A549 (cell line): ENCODE data around the gene SPRR2A. TPM values are rescaled to one million over a fixed set of nuclear protein-coding genes. Genes with fewer than 3 reads are reported as not detected.

Source experiments
- ATAC-seq, 2 experiments: fragments of 200-7000 bp in 1 of 2; fragments of >200 bp in 1 of 2; cut with Nextera tagmentation in 1 of 2; cut with Tn5 transposase in 1 of 2; 3 replicates each; pipeline versions ENCODE4 v1.8.0 to v1.9.1; 2018 to 2020; ENCODE audit warnings: mild to moderate bottlenecking in 1 of 2, moderate library complexity in 1 of 2
- CTCF ChIA-PET: fragments of 300-600 bp; sonication (Branson Sonifier 250); formaldehyde crosslinking; extraction: SDS; loops from one replicate; lab custom pipeline; 2021; ENCODE audit warnings: antibody characterized with exemption, inconsistent platforms; lab: Yijun Ruan, JAX
- POLR2A ChIA-PET: fragments of 350-600 bp; formaldehyde crosslinking; extraction: SDS; loops from one replicate; lab custom pipeline; 2021; ENCODE audit warnings: antibody characterized with exemption, inconsistent platforms; lab: Yijun Ruan, JAX
- DNase-seq, 2 experiments: peaks; one replicate each; pipeline versions ENCODE4 v3.0.0 to v3.0.0-alpha.2; 2011 to 2016; ENCODE audit warnings: low read depth in 1 of 2, low spot score in 1 of 2
- FAIRE-seq: peaks from 2 replicates; lab custom pipeline; 2011; peaks lifted over from hg19 to GRCh38; lab: Jason Lieb, UNC
- H3K27ac ChIP-seq, 2 experiments: fragments of >200 bp; sonication (Bioruptor Twin); formaldehyde crosslinking; 3 replicates each; pipeline ENCODE4 v1.5.1; 2016 to 2017
- H3K4me1 ChIP-seq: fragments of >200 bp; sonication (Bioruptor Twin); formaldehyde crosslinking; 3 replicates; pipeline ENCODE4 v1.6.1; 2016
- H3K4me2 ChIP-seq: fragments of >200 bp; sonication (Bioruptor Twin); formaldehyde crosslinking; 3 replicates; pipeline ENCODE4 v1.6.1; 2016
- H3K4me3 ChIP-seq: fragments of >200 bp; sonication (Bioruptor Twin); formaldehyde crosslinking; 3 replicates; pipeline ENCODE4 v1.5.1; 2016
- H3K9me3 ChIP-seq: fragments of >200 bp; sonication (Bioruptor Twin); formaldehyde crosslinking; 3 replicates; pipeline ENCODE4 v1.6.1; 2016
- BHLHE40 ChIP-seq: IDR thresholded peaks from 2 replicates; pipeline ENCODE4 v1.6.1; 2012; ENCODE audit warnings: low read depth, low read length, inconsistent platforms
- CBX2 ChIP-seq: fragments of 200-600 bp; sonication (generic); IDR thresholded peaks from 2 replicates; pipeline ENCODE4 v1.6.1; 2016; ENCODE audit warnings: low read depth, mild to moderate bottlenecking, borderline replicate concordance
- CHD4 ChIP-seq: fragments of 200-600 bp; sonication (generic); IDR thresholded peaks from 2 replicates; pipeline ENCODE4 v1.6.1; 2016; ENCODE audit warnings: antibody characterized with exemption, mild to moderate bottlenecking, borderline replicate concordance
- EHF ChIP-seq: fragments of 250-450 bp; sonication (Bioruptor Pico); IDR thresholded peaks from 2 replicates; pipeline ENCODE4 v1.5.0; 2020; ENCODE audit warnings: mild to moderate bottlenecking
- EHMT2 ChIP-seq: fragments of 200-600 bp; sonication (generic); IDR thresholded peaks from 2 replicates; pipeline ENCODE4 v1.6.1; 2016; ENCODE audit warnings: antibody characterized with exemption, low read depth, mild to moderate bottlenecking, moderate library complexity
- FOSL2 ChIP-seq, 2 experiments: fragments of 450-650 bp in 1 of 2; fragments of >200 bp in 1 of 2; sonication (Bioruptor Twin) in 1 of 2; formaldehyde crosslinking; IDR thresholded peaks; 2 replicates each; pipeline versions ENCODE4 v1.5.0 to v1.6.1; 2016 to 2020; ENCODE audit warnings: mild to moderate bottlenecking in 1 of 2, moderate library complexity in 1 of 2
- FOXS1 ChIP-seq: fragments of 250-450 bp; sonication (Bioruptor Pico); IDR thresholded peaks from 2 replicates; pipeline ENCODE4 v1.5.0; 2020; ENCODE audit warnings: mild to moderate bottlenecking, moderate library complexity
- HEYL ChIP-seq: fragments of 250-450 bp; sonication (Bioruptor Pico); IDR thresholded peaks from 2 replicates; pipeline ENCODE4 v1.8.0; 2021; ENCODE audit warnings: mild to moderate bottlenecking, moderate library complexity
- HOXA7 ChIP-seq: fragments of 250-450 bp; sonication (Bioruptor Pico); IDR thresholded peaks from 2 replicates; pipeline ENCODE4 v1.5.0; 2020; ENCODE audit warnings: mild to moderate bottlenecking, moderate library complexity
- HOXB5 ChIP-seq: fragments of 250-450 bp; sonication (Bioruptor Pico); IDR thresholded peaks from 2 replicates; pipeline ENCODE4 v1.5.0; 2020; ENCODE audit warnings: mild to moderate bottlenecking, moderate library complexity
- KDM5A ChIP-seq: fragments of 200-600 bp; sonication (generic); IDR thresholded peaks from 2 replicates; pipeline ENCODE4 v1.6.1; 2016; ENCODE audit warnings: antibody characterized with exemption, mild to moderate bottlenecking
- NR3C1 ChIP-seq: fragments of >200 bp; sonication (Bioruptor Twin); formaldehyde crosslinking; IDR thresholded peaks from 3 replicates; pipeline ENCODE4 v1.6.1; 2017
- SMC3 ChIP-seq: fragments of >200 bp; sonication (Bioruptor Twin); formaldehyde crosslinking; IDR thresholded peaks from 3 replicates; pipeline ENCODE4 v1.6.1; 2018; ENCODE audit warnings: inconsistent platforms
- SREBF2 ChIP-seq: fragments of 450-650 bp; IDR thresholded peaks from 2 replicates; pipeline ENCODE4 v1.6.1; 2014; ENCODE audit warnings: mild to moderate bottlenecking, moderate library complexity
- ZC3H11A ChIP-seq: fragments of 450-650 bp; IDR thresholded peaks from 2 replicates; pipeline ENCODE4 v1.6.1; 2014; ENCODE audit warnings: antibody characterized with exemption, mild to moderate bottlenecking
- ZNF302 ChIP-seq: fragments of 250-450 bp; sonication (Bioruptor Pico); IDR thresholded peaks from 2 replicates; pipeline ENCODE4 v1.9.0; 2021; ENCODE audit warnings: inconsistent platforms, mild to moderate bottlenecking, moderate library complexity
- ZSCAN20 ChIP-seq: fragments of 250-450 bp; sonication (Bioruptor Pico); IDR thresholded peaks from 2 replicates; pipeline ENCODE4 v1.8.0; 2022; ENCODE audit warnings: mild to moderate bottlenecking, moderate library complexity
- WGBS: methylation state at CpG from one replicate; pipeline ENCODE4 v1.1.6; 2017; ENCODE audit errors: missing lambda C conversion rate; 5-methylcytosine and 5-hydroxymethylcytosine counted together
- polyA plus RNA-seq, 4 experiments: library from polyadenylated mRNA; depleted of rRNA in 3 of 4; stranded (reverse); fragments of >200 nt; fragmentation: RNase III in 1 of 4; extraction: RNeasy Plus Mini Kit Qiagen cat#74134 plus additional on column Dnase treatment in 1 of 4; gene quantifications; 2 replicates in 3 of 4; 3 replicates in 1 of 4; pipeline ENCODE4 v1.2.3, GENCODE V29; 2011 to 2017
- TF ChIP-seq, protein P1 (sequence below): fragments of >200 bp; sonication (Bioruptor Twin); formaldehyde crosslinking; IDR thresholded peaks from 2 replicates; pipeline ENCODE4 v1.6.1; 2016
- TF ChIP-seq, protein P2 (sequence below): fragments of 450-650 bp; IDR thresholded peaks from 2 replicates; pipeline ENCODE4 v1.6.1; 2014; ENCODE audit warnings: antibody characterized with exemption
- TF ChIP-seq, protein P3 (sequence below): fragments of >200 bp; sonication (Bioruptor Twin); formaldehyde crosslinking; IDR thresholded peaks from 3 replicates; pipeline ENCODE4 v1.6.1; 2016
- TF ChIP-seq, protein P4 (sequence below): fragments of 200-600 bp; sonication (generic); IDR thresholded peaks from 2 replicates; pipeline ENCODE4 v1.6.1; 2016; ENCODE audit warnings: antibody characterized with exemption, mild to moderate bottlenecking, moderate library complexity
- TF ChIP-seq, protein P5 (sequence below): fragments of >200 bp; sonication (Bioruptor Twin); formaldehyde crosslinking; IDR thresholded peaks from 3 replicates; pipeline ENCODE4 v1.5.1; 2016
- TF ChIP-seq, protein P6 (sequence below): fragments of 250-450 bp; sonication (Bioruptor Pico); IDR thresholded peaks from 2 replicates; pipeline ENCODE4 v1.5.0; 2020; ENCODE audit warnings: low read depth, mild to moderate bottlenecking, moderate library complexity
- TF ChIP-seq, protein P7 (sequence below): IDR thresholded peaks from 2 replicates; pipeline ENCODE4 v1.6.1; 2012
- TF ChIP-seq, protein P8 (sequence below): fragments of 150-350 bp; IDR thresholded peaks from 2 replicates; pipeline ENCODE4 v1.6.1; 2014; ENCODE audit warnings: low read depth, mild to moderate bottlenecking, low read length

SPRR2A gene
- polyA plus RNA-seq, 2 of the 4 experiments (the other 2 are of a cell fraction) = not detected

DNA sequence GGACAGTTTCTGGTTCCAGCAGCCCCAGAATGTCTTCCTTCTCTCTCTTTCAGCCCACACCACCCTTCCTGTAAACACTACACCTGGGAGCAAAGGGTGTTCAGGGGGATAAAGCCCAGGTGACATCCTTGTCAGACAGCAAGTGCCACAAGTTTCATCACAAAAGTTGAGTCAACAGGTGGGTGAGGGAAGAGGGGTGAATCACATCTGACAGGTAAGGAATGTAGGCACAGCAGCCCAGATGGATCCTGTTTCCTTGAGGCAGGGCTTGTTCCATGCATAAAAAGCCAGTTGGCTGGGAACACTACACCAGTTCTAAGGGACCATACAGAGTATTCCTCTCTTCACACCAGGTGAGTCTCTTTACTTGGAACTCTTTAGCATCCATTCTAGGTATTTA is 26.4 kb downstream of the SPRR2A start, which contains the start of gene SPRR1B:
TSS of gene SPRR1B (plus strand) at position 309 of the 400 bp plus-strand sequence. CDS start 1,143 bp downstream, outside the sequence.
- FAIRE-seq (no peak), ATAC-seq (no peak), DNase-seq (no peak)
- TF ChIP-seq, protein P1, sequence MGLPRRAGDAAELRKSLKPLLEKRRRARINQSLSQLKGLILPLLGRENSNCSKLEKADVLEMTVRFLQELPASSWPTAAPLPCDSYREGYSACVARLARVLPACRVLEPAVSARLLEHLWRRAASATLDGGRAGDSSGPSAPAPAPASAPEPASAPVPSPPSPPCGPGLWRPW = no peak
- TF ChIP-seq SMC3 (no peak), NR3C1 (no peak), ZSCAN20 (CRISPR knock-in tag) (no peak), HOXA7 (no peak), ZC3H11A (no peak), KDM5A (no peak), CHD4 (no peak), SREBF2 (no peak), FOXS1 (no peak)
- TF ChIP-seq, protein P2, sequence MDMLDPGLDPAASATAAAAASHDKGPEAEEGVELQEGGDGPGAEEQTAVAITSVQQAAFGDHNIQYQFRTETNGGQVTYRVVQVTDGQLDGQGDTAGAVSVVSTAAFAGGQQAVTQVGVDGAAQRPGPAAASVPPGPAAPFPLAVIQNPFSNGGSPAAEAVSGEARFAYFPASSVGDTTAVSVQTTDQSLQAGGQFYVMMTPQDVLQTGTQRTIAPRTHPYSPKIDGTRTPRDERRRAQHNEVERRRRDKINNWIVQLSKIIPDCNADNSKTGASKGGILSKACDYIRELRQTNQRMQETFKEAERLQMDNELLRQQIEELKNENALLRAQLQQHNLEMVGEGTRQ = no peak
- TF ChIP-seq, protein P3, sequence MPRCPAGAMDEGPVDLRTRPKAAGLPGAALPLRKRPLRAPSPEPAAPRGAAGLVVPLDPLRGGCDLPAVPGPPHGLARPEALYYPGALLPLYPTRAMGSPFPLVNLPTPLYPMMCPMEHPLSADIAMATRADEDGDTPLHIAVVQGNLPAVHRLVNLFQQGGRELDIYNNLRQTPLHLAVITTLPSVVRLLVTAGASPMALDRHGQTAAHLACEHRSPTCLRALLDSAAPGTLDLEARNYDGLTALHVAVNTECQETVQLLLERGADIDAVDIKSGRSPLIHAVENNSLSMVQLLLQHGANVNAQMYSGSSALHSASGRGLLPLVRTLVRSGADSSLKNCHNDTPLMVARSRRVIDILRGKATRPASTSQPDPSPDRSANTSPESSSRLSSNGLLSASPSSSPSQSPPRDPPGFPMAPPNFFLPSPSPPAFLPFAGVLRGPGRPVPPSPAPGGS = no peak
- TF ChIP-seq, protein P4, sequence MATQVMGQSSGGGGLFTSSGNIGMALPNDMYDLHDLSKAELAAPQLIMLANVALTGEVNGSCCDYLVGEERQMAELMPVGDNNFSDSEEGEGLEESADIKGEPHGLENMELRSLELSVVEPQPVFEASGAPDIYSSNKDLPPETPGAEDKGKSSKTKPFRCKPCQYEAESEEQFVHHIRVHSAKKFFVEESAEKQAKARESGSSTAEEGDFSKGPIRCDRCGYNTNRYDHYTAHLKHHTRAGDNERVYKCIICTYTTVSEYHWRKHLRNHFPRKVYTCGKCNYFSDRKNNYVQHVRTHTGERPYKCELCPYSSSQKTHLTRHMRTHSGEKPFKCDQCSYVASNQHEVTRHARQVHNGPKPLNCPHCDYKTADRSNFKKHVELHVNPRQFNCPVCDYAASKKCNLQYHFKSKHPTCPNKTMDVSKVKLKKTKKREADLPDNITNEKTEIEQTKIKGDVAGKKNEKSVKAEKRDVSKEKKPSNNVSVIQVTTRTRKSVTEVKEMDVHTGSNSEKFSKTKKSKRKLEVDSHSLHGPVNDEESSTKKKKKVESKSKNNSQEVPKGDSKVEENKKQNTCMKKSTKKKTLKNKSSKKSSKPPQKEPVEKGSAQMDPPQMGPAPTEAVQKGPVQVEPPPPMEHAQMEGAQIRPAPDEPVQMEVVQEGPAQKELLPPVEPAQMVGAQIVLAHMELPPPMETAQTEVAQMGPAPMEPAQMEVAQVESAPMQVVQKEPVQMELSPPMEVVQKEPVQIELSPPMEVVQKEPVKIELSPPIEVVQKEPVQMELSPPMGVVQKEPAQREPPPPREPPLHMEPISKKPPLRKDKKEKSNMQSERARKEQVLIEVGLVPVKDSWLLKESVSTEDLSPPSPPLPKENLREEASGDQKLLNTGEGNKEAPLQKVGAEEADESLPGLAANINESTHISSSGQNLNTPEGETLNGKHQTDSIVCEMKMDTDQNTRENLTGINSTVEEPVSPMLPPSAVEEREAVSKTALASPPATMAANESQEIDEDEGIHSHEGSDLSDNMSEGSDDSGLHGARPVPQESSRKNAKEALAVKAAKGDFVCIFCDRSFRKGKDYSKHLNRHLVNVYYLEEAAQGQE = no peak
- TF ChIP-seq, protein P5, sequence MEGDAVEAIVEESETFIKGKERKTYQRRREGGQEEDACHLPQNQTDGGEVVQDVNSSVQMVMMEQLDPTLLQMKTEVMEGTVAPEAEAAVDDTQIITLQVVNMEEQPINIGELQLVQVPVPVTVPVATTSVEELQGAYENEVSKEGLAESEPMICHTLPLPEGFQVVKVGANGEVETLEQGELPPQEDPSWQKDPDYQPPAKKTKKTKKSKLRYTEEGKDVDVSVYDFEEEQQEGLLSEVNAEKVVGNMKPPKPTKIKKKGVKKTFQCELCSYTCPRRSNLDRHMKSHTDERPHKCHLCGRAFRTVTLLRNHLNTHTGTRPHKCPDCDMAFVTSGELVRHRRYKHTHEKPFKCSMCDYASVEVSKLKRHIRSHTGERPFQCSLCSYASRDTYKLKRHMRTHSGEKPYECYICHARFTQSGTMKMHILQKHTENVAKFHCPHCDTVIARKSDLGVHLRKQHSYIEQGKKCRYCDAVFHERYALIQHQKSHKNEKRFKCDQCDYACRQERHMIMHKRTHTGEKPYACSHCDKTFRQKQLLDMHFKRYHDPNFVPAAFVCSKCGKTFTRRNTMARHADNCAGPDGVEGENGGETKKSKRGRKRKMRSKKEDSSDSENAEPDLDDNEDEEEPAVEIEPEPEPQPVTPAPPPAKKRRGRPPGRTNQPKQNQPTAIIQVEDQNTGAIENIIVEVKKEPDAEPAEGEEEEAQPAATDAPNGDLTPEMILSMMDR = no peak
- Histone ChIP-seq H3K27ac (no peak within 1 kb of the TSS), H3K4me3 (no peak within 1 kb of the TSS), H3K4me1 (no peaks in the 10 kb centered on the region), H3K9me3 (no peaks in the 10 kb centered on the region), H3K4me2 (no peak within 1 kb of the TSS)
- ChIA-PET POLR2A (no interaction called here), CTCF (no interaction called here)

DNA sequence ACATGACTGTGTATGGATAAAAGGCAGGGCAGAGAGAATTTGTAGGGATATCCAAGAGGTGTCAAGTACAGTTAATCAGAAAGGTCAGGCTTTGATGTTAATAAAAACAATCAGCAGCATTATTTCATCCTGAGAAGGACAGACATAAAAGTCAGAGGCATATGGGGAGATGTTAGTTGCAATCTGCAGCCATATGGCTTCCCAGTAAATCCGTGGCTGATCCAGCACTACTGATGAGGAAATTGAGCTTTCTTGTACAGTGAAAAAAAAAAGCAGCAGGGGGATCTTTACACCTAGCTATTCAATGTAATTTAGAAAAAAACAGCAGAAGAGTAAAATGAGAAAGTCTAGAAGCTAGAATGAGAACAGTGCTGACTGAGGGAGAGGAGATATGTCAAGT is 28.5 kb downstream of the SPRR2A start:
- WGBS = 0% methylated on average over 1 of the region's 1 CpG
- POLR2A ChIA-PET = no interaction called here
- CTCF ChIA-PET = interaction anchor here (0.8 kb wide), 1 partner anchor 158 kb away, joined by 4 read pairs; no protein-coding TSS in a partner anchor
- TF ChIP-seq SREBF2 (no peak), BHLHE40 (no peak), FOSL2 (IDR thresholded peaks at IDR 0.05) (no peak), FOSL2 (CRISPR knock-in tag; IDR thresholded peaks at IDR 0.05) (no peak), HEYL (CRISPR knock-in tag) (no peak), ZNF302 (no peak), EHF (CRISPR knock-in tag) (no peak), CBX2 (no peak), CHD4 (no peak), HOXB5 (CRISPR knock-in tag) (no peak), SMC3 (no peak), EHMT2 (no peak), FOXS1 (no peak)
- TF ChIP-seq, protein P6, sequence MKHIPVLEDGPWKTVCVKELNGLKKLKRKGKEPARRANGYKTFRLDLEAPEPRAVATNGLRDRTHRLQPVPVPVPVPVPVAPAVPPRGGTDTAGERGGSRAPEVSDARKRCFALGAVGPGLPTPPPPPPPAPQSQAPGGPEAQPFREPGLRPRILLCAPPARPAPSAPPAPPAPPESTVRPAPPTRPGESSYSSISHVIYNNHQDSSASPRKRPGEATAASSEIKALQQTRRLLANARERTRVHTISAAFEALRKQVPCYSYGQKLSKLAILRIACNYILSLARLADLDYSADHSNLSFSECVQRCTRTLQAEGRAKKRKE (CRISPR knock-in tag) = no peak
- TF ChIP-seq, protein P7, sequence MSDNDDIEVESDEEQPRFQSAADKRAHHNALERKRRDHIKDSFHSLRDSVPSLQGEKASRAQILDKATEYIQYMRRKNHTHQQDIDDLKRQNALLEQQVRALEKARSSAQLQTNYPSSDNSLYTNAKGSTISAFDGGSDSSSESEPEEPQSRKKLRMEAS = no peak
- TF ChIP-seq, protein P8, sequence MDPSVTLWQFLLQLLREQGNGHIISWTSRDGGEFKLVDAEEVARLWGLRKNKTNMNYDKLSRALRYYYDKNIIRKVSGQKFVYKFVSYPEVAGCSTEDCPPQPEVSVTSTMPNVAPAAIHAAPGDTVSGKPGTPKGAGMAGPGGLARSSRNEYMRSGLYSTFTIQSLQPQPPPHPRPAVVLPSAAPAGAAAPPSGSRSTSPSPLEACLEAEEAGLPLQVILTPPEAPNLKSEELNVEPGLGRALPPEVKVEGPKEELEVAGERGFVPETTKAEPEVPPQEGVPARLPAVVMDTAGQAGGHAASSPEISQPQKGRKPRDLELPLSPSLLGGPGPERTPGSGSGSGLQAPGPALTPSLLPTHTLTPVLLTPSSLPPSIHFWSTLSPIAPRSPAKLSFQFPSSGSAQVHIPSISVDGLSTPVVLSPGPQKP = no peak
- TF ChIP-seq, protein P1 = no peak
- TF ChIP-seq, protein P3 = no peak

More for the DNA sequence above, 28.5 kb downstream of the SPRR2A start:
- Histone ChIP-seq H3K4me3 (no peak overlapping the region), H3K27ac (no peak overlapping the region), H3K9me3 (no peaks in the 10 kb centered on the region), H3K4me1 (no peaks in the 10 kb centered on the region), H3K4me2 (no peak overlapping the region)
- FAIRE-seq = no peak
- ATAC-seq = no peak
- no peak for DNase-seq
